NCI-H2196 treated with DMSO at 0.1 percent for 48 hours (cell line): ENCODE measurements around the gene POLR1A.

Experiments
- DNase-seq: peaks from one replicate; lab custom pipeline; 2025; ENCODE audit not compliant: unreplicated experiment; lab: John Stamatoyannopoulos, UW

Gene POLR1A

DNA sequence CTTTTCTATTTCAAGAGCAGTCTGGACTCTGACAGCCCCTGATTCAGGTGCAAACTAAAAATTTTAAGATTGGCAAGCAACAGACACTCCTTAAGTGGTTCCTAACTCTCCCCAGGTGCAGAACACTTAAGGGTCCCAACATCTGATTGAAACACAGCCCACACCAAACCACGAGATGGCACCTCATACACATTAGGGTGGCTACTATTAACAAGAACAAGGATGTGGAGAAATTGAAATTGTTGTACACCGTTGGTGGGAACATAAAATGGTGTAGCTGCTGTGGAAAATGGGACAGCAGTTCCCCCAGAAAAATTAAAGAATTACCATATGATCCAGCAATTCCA, 82.3 kb downstream of the POLR1A start:
- DNase-seq, result no peak

- no peak for DNase-seq
Observed at GRCh38 chr2:86022661-86023365, 82.9 kb downstream of the POLR1A start.

- DNase-seq, result no peak
Observed at GRCh38 chr2:86021396-86022378, 84.0 kb downstream of the POLR1A start.

DNA sequence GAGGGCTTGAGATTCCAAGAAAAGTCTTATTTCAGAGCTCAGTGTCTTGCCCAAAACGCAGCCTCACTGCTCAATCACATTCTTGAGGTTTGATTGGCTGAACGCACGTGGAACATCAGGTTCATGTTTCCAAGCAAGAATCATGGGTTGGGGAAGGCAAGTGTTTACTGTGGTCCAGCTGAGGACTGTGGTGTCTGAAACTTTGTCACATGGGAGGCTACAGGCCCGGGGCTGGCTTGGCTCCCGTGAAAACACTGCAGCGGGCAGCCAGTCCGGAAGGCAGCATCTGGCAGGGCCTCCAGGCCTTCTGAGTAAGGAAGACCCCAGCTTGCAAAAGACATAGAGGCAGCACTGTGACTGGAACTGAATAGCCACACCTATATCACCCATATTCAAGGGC, 84.7 kb downstream of the POLR1A start:
- no peak for DNase-seq

- no peak for DNase-seq
Observed at GRCh38 chr2:86019121-86019520, 86.6 kb downstream of the POLR1A start.

DNA sequence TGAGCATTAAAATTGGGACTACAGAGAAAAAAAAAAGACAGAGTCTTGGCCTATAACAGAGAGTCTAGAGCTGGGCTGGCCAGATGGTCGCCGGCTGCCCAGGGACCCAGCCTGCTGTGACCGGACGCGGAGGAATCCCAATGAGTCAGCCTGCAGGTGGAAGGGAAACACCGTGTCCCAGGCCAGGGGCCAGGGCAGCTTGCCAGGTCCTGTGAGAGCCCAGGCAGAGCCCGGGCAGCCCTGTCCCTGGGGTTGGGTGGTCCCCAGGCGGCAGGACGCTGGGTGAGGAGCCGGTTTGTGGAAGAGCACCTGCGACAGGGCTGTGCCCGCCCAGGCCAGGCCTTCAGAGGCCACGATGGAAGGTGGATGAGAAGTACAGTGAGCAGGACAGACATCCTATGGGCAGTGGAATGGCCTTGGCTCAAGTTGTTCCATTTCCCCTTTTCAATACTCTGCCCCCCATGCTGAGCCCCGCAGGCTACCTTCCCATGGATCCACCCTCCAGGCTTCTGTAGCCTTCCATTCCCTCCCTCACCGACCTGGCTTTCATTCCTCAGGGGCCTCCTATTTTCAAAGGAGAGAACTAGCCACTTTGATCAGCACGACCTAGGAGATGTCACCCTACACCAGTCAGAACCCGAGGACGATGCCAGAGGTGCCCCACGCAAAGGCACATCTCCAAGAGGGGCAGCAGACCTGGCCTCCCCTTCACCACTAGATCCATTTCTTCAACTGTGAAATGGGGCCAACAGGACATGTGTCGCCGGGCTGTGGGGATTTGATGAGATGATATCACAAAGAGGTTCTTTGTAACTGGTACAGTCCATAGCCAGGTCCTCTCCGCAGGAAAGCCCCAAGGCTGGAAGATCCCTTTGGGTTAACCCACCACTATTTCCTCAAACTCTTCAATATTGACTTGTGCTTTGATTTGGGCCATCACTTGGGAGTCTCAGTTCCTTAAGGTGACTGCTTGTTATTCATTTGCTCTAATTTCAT, 87.5 kb downstream of the POLR1A start:
- no peak for DNase-seq

GRCh38 chr2:86016581-86016980, 89.1 kb downstream of the POLR1A start:
- DNase-seq, result no peak

DNA sequence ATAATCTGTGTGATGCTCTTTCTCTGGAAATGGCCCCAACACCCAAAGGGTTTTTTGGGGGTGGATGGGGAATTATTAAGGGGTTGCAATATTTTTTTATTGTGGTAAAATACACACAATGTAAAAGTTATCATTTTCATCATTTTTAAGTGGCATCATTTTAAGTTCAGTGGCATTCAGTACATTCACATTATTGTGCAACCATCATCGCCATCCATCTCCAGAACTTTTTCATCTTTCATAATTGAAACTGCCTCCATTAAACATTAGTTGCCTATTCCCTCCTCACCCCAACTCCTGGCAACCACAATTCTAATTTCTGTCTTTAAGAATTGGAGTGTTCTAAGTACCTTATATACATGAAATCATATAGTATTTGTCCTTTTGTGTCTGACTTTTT, 90.0 kb downstream of the POLR1A start:
- no peak for DNase-seq

DNA sequence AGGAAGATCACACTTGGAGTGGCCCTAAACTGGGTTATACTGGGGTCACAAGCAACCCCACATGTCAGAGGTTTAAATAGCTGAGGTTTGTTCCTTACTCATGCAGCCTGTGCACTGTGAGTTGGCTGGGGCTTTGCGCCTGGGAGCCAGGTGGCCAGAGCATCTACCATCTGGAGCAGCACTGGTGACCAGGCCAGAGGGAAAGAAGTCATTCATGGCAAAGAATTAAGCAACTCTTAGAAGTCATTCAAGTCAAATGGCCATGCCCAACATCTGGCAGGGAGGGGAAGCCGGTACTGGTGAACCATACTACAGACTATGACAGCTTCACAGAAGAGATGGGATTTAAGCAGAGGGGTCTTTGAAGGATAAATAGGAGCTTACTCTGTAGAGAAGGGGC, 90.7 kb downstream of the POLR1A start:
- DNase-seq, result no peak

DNA sequence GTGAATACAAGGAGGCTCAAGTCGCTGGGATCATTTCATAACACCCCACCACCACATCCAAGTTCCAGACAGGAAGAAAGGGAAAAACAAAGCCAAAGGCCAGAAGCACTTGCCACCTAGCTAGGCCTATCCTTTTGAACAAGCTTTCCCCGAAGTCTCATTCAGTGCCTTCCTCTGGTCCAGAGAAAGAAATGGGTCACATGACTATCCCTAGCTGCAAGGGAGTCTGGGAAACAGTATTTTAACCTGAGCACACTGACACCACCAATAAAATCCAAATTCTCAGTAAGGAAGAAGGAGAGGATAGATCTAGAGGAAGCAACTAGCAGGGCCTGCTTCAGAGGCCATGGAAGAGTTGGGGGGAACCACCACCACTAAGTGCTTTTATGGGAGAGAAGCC, 91.2 kb downstream of the POLR1A start:
- no peak for DNase-seq

GRCh38 chr2:86012007-86012712, 93.5 kb downstream of the POLR1A start:
- no peak for DNase-seq

GRCh38 chr2:86011449-86011941, 94.2 kb downstream of the POLR1A start:
- DNase-seq, result no peak

DNA sequence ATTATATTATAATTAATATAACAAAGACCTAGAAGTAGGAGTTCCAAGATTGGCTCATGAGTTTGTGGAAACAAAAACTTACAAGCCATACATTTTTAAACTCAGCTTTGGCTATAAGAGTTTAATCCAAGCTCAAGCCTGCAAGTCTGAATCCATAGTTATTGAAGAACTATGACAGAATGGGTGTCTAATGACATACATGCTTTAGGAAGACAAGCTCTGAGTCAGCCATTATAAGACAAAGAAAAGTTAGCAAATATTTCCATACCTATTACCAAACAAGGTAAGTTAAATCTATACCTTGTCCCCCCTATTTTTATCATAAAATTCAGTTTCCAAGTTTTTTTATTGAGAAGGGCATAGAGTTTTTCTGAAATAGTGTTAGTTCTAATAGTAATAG, 95.6 kb downstream of the POLR1A start:
- no peak for DNase-seq

DNA sequence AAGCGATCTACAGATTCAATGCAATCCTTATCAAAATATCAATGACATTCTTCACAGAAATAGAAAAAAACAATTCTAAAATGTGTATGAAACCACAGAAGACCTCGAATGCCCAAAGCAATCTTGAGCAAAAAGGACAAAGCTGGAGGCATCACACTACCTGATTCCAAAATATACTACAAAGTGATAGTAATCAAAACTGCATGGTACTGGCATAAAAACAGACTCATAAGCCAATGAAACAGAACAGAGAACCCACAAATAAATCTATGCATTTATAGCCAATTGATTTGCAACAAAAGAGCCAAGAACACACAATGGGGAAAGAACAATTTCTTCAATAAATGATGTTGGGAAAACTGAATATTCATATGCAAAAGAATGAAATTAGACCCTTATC, 99.2 kb downstream of the POLR1A start:
- DNase-seq, result no peak

DNA sequence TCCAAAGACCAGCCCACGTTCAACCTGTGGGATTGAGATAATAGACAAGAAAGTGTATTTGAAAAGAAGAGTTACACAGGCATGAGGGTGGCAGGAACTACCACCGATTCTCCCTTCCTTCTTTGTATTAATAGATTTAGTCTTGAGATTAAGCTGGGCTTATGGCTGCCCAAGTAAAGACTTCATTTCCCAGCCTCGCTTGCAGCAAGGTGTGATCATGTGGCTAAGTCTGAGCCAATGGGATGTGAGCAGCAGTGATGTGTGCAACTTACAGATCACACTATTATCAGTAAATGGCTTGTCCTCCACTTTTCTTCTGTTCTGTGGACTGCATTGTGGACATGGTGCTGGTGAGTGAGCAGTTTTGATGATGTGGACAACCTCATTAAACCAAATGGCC, 101.7 kb downstream of the POLR1A start:
- DNase-seq, result no peak

DNA sequence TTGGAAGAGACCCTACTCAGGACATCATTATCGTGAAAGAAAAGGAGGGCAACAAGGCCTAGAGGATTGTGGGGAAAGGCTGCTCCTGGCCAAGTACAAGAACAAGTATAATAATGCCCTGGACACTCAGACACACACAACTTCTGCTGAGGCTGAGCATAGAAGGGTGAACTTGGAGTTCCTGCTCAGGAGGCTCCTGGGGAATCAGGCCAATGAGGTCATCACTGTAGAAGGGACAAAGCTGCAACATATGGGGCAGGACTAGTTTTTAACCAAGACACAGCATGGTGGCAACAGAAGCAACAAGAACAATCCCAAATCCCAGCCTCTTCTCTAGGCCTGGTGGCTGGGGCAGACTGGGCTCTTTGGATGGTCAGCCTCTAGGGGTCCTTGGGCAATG, 102.6 kb downstream of the POLR1A start:
- no peak for DNase-seq

DNA sequence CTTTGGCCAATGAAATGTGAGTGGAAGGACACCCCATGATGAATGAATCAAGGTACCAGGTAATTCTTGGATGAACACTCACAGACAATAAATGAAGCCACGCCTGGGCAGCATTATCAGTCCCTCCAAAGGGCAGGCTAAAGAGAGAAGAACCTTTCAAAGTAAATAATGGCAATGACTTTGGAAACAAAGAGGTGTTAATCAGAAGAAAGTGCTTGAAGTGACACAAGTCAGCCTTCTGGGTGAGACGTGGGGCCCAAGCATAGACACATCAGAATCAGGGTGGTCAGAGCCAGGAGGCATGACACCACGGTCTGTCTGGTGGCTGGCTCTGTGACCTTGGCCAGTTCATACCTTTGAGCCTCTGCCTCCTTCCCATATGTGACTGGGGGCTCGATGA, 103.3 kb downstream of the POLR1A start:
- no peak for DNase-seq

DNA sequence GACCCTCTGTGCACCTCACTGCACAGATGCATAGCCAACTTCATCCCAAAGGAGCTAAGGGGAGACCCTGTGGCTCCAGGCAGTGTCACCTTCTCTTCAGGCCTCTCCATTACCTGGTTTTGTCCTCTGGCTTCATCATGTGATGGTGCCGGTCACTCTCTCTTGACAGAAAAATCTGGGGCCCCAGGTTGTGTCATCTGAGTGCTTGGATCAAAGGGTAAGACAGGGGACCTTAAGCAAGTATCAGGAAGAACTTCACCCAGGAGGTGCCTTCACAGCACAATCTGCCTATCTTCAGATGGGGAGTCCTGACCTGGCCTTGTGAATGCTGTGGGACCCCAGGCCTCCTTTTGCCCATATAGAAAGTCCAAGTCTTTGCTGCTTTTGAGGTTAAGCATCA, 104.4 kb downstream of the POLR1A start:
- DNase-seq, result no peak

GRCh38 chr2:86000938-86001312, 104.8 kb downstream of the POLR1A start:
- DNase-seq, result no peak

- no peak for DNase-seq
Observed at GRCh38 chr2:86000131-86000937, 105.4 kb downstream of the POLR1A start.
